Measurements from ENCODE around the gene SLC30A2.

SLC30A2 gene

DNA sequence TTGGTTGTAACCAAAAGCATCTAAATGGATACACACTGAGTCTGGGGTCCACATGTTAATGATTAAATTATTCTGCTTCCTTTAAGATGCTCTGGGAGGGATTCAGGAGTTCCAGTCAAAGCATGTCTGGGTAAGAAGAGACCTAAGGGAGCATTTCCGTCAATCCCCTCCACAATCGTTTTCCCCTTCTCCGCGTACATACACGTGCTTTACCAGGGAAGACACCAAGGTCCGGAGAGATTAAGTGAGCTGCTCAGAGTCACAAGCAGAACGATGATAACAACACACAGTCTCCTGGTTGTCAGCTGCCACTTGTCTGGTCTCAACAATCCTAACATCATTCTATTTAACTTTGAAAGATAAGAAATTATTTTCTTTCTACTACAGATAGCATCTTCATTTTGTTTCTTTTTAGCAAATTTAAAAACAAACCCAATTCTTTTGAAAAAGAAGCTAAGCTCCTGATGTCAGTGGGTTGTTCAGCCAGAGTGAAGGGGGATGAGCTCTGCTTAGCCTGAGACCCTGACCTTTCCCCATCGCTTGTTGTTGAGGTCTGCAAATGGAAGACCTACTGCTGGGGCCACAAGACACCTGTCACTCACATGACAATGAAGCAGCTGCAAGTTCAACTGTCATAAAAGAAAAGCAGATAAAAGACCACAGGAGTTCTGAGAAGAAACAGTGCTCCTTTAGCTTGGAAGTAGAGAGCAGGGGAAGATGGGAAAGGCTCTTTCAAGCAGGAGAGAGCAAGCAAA, 52.5 kb downstream of the SLC30A2 start:
- no peak for DNase-seq

DNA sequence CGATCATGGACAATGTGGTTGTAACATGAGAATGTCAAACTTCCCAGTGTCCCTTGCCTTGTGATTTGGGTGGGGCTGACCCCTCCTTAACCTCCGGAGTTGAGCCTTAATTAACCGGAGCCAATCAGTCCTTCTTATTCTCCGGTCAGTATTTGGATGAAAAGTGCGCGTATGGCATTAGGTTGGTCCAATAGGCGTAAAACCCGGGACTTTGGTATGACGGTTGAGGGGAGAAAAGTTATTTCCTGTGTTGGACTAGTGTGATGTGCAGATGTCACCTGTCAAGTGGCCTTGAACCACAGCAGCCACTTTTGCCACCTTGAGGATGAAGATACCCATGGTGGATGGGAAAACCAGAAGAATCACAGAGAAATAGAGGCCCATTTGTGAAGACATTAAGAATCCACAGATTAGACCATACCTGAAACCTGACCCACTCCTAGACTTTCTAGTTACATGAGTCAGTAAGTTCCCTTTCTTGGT, 53.2 kb downstream of the SLC30A2 start:
- no peak for DNase-seq

DNA sequence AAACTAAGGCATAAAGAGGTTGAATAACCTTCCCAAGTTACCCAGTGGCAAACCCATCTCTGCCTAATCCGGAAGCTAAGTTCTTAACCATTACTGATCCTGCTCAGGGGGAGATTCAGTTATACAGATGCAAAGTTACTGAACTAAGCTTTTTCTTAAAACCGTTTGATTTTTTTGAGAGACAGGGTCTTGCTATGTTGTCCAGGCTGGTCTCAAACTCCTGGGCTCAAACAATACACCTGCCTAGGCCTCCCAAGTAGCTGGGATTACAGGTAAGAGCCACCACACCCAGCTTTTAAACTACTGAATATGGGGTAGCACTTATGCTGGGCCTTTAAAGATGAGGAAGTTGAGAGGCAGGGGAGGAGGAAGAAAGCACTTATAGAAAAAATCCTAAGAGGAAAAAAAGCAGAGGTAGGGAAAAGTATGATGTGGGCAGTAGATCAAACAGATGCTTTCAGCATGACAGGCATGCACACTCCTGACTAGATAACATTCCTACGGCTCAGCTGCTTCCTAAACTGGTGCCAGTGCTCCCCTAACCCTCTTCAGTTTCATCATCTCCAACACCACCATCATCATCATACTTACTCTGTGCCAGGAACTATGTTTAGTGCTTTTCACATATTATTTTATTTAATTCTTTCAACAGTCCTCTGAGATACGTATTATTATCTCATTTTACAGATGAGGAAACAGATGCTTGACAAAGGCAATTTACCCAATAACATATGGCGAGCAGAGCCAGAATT, 53.8 kb downstream of the SLC30A2 start:
- DNase-seq: no peak

DNA sequence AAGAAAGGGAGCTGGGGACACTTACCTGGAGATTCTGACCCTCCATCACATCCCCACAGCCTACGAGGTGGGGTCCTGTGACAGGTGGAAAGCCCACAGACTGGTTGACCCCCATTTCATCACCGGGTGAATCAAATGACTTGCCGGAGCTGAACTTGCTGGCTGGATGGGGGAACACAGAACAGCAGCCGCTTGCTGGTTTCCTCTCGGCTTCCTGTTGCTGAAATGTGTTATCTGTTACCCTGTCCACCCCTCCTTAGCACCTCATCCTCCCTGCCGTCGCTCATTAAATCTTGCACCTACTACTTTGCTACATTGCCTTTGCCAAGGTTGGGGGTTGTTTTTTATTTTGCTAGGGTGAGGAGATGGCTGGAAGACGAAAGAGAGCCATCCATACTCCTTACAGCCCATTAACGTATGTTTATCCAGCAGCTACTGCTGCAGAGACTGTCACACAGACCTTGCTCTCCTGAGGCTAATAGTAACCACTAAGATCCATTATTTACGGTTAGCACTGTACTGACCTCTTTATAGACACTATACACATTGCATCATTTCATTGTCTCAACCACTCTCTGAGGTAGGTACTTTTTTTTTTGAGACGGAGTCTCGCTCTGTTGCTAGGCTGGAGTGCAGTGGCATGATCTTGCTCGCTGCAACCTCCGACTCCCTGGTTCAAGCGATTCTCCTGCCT, 55.1 kb downstream of the SLC30A2 start:
- DNase-seq: no peak

DNA sequence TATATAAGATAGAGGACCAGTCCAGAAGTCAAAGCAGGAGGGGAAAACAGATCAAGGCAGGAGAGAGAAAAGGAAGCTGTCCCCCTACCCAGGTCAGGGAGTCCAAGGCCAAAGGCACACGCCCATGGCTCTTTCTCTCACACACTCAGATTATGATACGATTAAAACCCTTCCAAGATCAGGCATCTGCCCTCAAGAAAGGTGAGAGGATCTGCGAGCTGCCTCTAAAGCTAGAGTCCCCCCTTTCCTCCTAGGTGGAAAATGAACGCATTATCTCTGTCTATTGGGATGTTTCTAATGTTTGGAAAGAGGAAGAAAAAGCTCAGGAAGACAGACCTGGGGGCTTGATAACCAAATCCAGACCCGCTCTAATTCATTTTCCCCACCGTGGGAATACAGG, 55.7 kb downstream of the SLC30A2 start:
- DNase-seq: no peak

DNA sequence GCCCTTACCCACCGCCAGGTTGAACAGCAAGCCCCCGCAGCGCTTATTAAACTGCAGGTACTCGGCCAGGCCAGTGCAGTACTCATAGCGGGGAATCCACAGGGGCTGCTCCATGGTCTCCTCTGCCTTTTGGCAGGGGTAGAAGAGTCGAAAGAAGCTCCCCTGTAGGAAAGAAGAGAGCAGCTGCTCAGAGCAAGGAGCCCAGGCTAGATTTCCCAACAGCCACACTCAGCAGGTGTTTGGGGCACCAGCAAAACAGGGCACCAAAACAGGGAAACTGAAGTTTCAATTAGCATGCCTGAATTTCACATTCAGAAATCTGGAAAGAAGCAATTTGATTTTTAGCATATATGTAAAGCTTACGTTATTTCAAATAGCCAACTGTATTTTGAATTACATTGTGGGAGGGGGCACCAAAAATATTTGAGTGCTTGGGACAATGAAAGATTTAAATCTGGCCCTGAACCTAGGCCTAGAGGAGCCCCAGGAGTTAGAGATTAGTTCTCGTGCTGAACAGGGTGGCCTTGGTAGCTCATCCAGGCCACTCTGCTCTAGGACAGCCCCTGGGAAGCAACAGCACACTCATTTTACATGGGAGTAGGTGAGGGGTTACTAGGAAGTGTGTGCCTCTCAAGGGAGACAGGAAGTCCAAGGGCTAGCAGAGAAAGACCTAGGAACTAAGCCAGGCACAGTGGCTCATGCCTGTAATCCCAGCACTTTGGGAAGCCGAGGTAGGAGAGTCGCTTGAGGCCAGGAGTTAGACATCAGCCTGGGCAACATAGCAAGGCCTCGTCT, 56.3 kb downstream of the SLC30A2 start:
- no peak for DNase-seq

DNA sequence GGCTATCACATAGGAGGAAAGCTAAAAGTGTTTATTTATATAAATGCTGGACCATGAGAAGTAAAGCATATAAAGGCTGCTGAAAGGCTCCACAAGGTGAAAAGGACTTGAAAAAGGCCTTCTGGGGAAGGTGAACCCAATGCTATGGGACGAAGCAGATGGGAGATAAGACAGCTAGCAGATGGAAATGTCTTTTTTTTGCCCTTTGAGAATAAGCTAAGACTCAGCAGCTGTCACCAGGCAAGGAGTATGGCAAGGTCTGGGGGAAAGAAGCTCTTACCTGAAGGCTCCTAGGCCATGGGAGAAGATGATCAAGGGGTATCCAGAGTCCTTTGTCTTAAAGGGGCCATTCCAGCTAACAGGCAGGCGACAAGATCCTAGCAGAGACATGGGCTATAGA, 58.0 kb downstream of the SLC30A2 start:
- DNase-seq: no peak

Data from cortex of kidney (tissue), 1 donor.